HEK293 (cell line): ENCODE data around the gene TPRN.

ENCODE experiments used
- BCL11B ChIP-seq: fragments of 450-650 bp; formaldehyde crosslinking; IDR thresholded peaks from 2 replicates; pipeline ENCODE4 v1.5.1; 2016; ENCODE audit warnings: low read depth, missing biosample characterization, missing genetic modification characterization
- GLIS2 ChIP-seq: fragments of 450-650 bp; formaldehyde crosslinking; IDR thresholded peaks from 2 replicates; pipeline ENCODE4 v1.5.1; 2016; ENCODE audit warnings: missing biosample characterization, missing genetic modification characterization
- KLF1 ChIP-seq: fragments of 450-650 bp; formaldehyde crosslinking; IDR thresholded peaks from 2 replicates; pipeline ENCODE4 v1.5.1; 2016; ENCODE audit warnings: missing biosample characterization, missing genetic modification characterization
- PRDM1 ChIP-seq: fragments of 450-650 bp; formaldehyde crosslinking; IDR thresholded peaks from 2 replicates; pipeline ENCODE4; 2016; ENCODE audit warnings: missing biosample characterization, missing genetic modification characterization
- SCRT1 ChIP-seq: fragments of 450-650 bp; formaldehyde crosslinking; IDR thresholded peaks from 2 replicates; pipeline ENCODE4 v1.5.1; 2016; ENCODE audit warnings: missing biosample characterization, missing genetic modification characterization, borderline replicate concordance
- TRIM28 ChIP-seq: IDR thresholded peaks from 2 replicates; pipeline ENCODE4 v1.6.1; 2011; ENCODE audit warnings: low read length, control low read depth, borderline replicate concordance
- WT1 ChIP-seq: fragments of 450-650 bp; formaldehyde crosslinking; IDR thresholded peaks from 2 replicates; pipeline ENCODE4 v1.5.1; 2016; ENCODE audit warnings: missing biosample characterization, missing genetic modification characterization
- ZBTB10 ChIP-seq: fragments of 450-650 bp; formaldehyde crosslinking; IDR thresholded peaks from 2 replicates; pipeline ENCODE4 v1.5.1; 2016; ENCODE audit warnings: missing biosample characterization, missing genetic modification characterization
- ZBTB44 ChIP-seq: fragments of 450-650 bp; IDR thresholded peaks from 2 replicates; pipeline ENCODE4 v1.5.1; 2018; ENCODE audit warnings: missing biosample characterization, mild to moderate bottlenecking, missing genetic modification characterization
- ZFHX2 ChIP-seq: fragments of 450-650 bp; formaldehyde crosslinking; conservative IDR thresholded peaks from 2 replicates; pipeline ENCODE4 v1.5.1; 2016; ENCODE audit warnings: missing biosample characterization, missing genetic modification characterization
- ZFP3 ChIP-seq: fragments of 450-650 bp; formaldehyde crosslinking; IDR thresholded peaks from 2 replicates; pipeline ENCODE4 v1.5.1; 2016; ENCODE audit warnings: low read depth, missing biosample characterization, missing genetic modification characterization
- ZNF19 ChIP-seq: fragments of 450-650 bp; formaldehyde crosslinking; IDR thresholded peaks from 2 replicates; pipeline ENCODE4; 2016; ENCODE audit warnings: missing biosample characterization, missing genetic modification characterization, low read depth
- ZNF211 ChIP-seq: fragments of 450-650 bp; formaldehyde crosslinking; IDR thresholded peaks from 2 replicates; pipeline ENCODE4 v1.5.1; 2016; ENCODE audit warnings: low read depth, missing biosample characterization, missing genetic modification characterization
- ZNF324 ChIP-seq: fragments of 450-650 bp; formaldehyde crosslinking; IDR thresholded peaks from 2 replicates; pipeline ENCODE4 v1.5.1; 2016; ENCODE audit warnings: missing biosample characterization, missing genetic modification characterization
- ZNF335 ChIP-seq: fragments of 450-650 bp; formaldehyde crosslinking; conservative IDR thresholded peaks from 2 replicates; pipeline ENCODE4 v1.5.1; 2016; ENCODE audit warnings: missing biosample characterization, missing genetic modification characterization
- ZNF350 ChIP-seq: fragments of 450-650 bp; formaldehyde crosslinking; IDR thresholded peaks from 2 replicates; pipeline ENCODE4 v1.5.0; 2017; ENCODE audit warnings: missing biosample characterization, mild to moderate bottlenecking, missing genetic modification characterization
- ZNF366 ChIP-seq: fragments of 450-650 bp; formaldehyde crosslinking; conservative IDR thresholded peaks from 2 replicates; pipeline ENCODE4 v1.5.1; 2016; ENCODE audit warnings: missing biosample characterization, missing genetic modification characterization
- ZNF416 ChIP-seq: fragments of 450-650 bp; formaldehyde crosslinking; IDR thresholded peaks from 2 replicates; pipeline ENCODE4 v1.5.1; 2016; ENCODE audit warnings: missing biosample characterization, missing genetic modification characterization
- ZNF571 ChIP-seq: fragments of 450-650 bp; formaldehyde crosslinking; IDR thresholded peaks from 2 replicates; pipeline ENCODE4 v1.5.0; 2017; ENCODE audit warnings: missing biosample characterization, missing genetic modification characterization
- ZNF624 ChIP-seq: fragments of 450-650 bp; formaldehyde crosslinking; IDR thresholded peaks from 2 replicates; pipeline ENCODE4 v1.5.1; 2017; ENCODE audit warnings: missing biosample characterization, missing genetic modification characterization
- ZNF658 ChIP-seq: fragments of 450-650 bp; formaldehyde crosslinking; IDR thresholded peaks from 2 replicates; pipeline ENCODE4; 2016; ENCODE audit warnings: missing biosample characterization, missing genetic modification characterization
- ZNF664 ChIP-seq: fragments of 450-650 bp; formaldehyde crosslinking; IDR thresholded peaks from 2 replicates; pipeline ENCODE4 v1.5.1; 2016; ENCODE audit warnings: missing biosample characterization, missing genetic modification characterization
- ZNF792 ChIP-seq: fragments of 450-650 bp; formaldehyde crosslinking; IDR thresholded peaks from 2 replicates; pipeline ENCODE4 v1.5.1; 2016; ENCODE audit warnings: missing biosample characterization, missing genetic modification characterization
- ZXDB ChIP-seq: fragments of 450-650 bp; formaldehyde crosslinking; IDR thresholded peaks from 2 replicates; pipeline ENCODE4 v1.5.1; 2016; ENCODE audit warnings: missing biosample characterization, missing genetic modification characterization
- TF ChIP-seq, protein P1 (sequence below): fragments of 450-650 bp; formaldehyde crosslinking; conservative IDR thresholded peaks from 2 replicates; pipeline ENCODE4 v1.5.1; 2016; ENCODE audit warnings: low read depth, missing biosample characterization, missing genetic modification characterization
- TF ChIP-seq, protein P2 (sequence below): fragments of 450-650 bp; formaldehyde crosslinking; IDR thresholded peaks from 2 replicates; pipeline ENCODE4 v1.5.1; 2016; ENCODE audit warnings: missing biosample characterization, missing genetic modification characterization, borderline replicate concordance
- TF ChIP-seq, protein P3 (sequence below): fragments of 450-650 bp; formaldehyde crosslinking; IDR thresholded peaks from 2 replicates; pipeline ENCODE4 v1.5.1; 2016; ENCODE audit warnings: missing biosample characterization, missing genetic modification characterization

The TPRN gene

DNA sequence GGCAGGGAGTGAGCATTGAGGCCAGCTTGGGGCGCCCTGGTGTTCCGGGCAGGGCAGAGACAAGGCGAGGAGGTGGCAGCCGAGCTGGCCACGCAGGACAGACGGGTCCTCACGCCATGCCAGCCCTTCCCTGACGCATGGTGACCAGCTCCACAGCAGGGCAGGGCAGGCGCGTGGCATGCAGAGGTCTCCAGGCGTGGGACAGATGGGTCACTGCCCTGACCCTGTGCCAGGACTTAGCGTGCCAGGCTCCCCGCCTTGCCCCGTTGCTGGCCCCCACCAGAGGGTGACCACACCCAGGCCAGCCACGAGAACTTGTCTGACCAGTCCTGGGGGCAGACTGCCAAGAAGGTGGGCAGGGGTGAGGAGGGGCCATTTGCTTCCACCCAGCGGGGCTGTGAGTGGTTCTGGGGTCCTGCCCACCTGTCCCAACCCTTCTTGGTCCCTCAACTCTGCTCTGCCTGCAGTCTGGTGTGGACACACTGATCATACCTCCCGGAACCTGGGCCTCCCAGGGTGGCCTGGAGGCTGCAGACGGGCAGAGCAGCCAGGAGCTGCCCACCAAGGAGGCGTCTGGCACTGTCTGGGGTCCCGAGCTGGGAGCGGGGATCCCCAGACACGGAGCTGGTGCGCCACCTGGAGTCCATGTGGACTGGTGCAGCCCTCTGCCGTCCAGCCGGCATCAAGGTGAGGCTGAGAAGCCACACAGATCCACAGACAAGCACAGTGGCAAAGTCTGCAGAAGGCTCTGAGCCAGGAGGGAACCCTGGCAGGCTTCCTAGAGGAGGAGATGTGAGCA lies 26.7 kb upstream of the TPRN start, which contains the start of gene RNF224 (continued):
- TF ChIP-seq, protein P1, sequence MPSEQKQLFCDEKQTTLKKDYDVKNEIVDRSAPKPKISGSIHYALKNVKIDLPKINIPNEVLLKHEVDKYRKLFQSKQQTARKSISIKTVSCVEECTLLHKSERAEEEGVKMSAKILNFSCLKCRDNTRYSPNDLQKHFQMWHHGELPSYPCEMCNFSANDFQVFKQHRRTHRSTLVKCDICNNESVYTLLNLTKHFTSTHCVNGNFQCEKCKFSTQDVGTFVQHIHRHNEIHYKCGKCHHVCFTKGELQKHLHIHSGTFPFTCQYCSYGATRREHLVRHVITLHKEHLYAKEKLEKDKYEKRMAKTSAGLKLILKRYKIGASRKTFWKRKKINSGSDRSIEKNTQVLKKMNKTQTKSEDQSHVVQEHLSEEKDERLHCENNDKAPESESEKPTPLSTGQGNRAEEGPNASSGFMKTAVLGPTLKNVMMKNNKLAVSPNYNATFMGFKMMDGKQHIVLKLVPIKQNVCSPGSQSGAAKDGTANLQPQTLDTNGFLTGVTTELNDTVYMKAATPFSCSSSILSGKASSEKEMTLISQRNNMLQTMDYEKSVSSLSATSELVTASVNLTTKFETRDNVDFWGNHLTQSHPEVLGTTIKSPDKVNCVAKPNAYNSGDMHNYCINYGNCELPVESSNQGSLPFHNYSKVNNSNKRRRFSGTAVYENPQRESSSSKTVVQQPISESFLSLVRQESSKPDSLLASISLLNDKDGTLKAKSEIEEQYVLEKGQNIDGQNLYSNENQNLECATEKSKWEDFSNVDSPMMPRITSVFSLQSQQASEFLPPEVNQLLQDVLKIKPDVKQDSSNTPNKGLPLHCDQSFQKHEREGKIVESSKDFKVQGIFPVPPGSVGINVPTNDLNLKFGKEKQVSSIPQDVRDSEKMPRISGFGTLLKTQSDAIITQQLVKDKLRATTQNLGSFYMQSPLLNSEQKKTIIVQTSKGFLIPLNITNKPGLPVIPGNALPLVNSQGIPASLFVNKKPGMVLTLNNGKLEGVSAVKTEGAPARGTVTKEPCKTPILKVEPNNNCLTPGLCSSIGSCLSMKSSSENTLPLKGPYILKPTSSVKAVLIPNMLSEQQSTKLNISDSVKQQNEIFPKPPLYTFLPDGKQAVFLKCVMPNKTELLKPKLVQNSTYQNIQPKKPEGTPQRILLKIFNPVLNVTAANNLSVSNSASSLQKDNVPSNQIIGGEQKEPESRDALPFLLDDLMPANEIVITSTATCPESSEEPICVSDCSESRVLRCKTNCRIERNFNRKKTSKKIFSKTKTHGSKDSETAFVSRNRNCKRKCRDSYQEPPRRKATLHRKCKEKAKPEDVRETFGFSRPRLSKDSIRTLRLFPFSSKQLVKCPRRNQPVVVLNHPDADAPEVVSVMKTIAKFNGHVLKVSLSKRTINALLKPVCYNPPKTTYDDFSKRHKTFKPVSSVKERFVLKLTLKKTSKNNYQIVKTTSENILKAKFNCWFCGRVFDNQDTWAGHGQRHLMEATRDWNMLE (tag by site-specific recombination): no peak
- TF ChIP-seq KLF1 (tag by site-specific recombination): no peak; the same call in 1 of the 2 replicates
- TF ChIP-seq ZNF366: no peak
- no peak for TF ChIP-seq ZFP3
- no peak for TF ChIP-seq ZFHX2
- TF ChIP-seq, protein P2, sequence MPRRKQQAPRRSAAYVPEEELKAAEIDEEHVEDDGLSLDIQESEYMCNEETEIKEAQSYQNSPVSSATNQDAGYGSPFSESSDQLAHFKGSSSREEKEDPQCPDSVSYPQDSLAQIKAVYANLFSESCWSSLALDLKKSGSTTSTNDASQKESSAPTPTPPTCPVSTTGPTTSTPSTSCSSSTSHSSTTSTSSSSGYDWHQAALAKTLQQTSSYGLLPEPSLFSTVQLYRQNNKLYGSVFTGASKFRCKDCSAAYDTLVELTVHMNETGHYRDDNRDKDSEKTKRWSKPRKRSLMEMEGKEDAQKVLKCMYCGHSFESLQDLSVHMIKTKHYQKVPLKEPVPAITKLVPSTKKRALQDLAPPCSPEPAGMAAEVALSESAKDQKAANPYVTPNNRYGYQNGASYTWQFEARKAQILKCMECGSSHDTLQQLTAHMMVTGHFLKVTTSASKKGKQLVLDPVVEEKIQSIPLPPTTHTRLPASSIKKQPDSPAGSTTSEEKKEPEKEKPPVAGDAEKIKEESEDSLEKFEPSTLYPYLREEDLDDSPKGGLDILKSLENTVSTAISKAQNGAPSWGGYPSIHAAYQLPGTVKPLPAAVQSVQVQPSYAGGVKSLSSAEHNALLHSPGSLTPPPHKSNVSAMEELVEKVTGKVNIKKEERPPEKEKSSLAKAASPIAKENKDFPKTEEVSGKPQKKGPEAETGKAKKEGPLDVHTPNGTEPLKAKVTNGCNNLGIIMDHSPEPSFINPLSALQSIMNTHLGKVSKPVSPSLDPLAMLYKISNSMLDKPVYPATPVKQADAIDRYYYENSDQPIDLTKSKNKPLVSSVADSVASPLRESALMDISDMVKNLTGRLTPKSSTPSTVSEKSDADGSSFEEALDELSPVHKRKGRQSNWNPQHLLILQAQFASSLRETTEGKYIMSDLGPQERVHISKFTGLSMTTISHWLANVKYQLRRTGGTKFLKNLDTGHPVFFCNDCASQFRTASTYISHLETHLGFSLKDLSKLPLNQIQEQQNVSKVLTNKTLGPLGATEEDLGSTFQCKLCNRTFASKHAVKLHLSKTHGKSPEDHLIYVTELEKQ: no peak
- no peak for TF ChIP-seq ZNF335 (tag by site-specific recombination)
- peak; percentile 77; the same call in 1 of the 2 replicates for TF ChIP-seq GLIS2
- no peak for TF ChIP-seq ZXDB (tag by site-specific recombination)
- TF ChIP-seq PRDM1 (tag by site-specific recombination): no peak
- TF ChIP-seq ZNF792 (tag by site-specific recombination): no peak
- TF ChIP-seq BCL11B: 0 out of 2 replicates have a peak, but pooled peaks have one; percentile 73
- TF ChIP-seq ZNF624 (tag by site-specific recombination): no peak
- TF ChIP-seq ZNF211 (tag by site-specific recombination): no peak
- TF ChIP-seq ZBTB10: peak; percentile 88
- no peak for TF ChIP-seq SCRT1 (tag by site-specific recombination)
- no peak for TF ChIP-seq ZNF571 (tag by site-specific recombination)
- TF ChIP-seq ZBTB44 (tag by site-specific recombination): no peak
- TF ChIP-seq WT1 (tag by site-specific recombination): 0 out of 2 replicates have a peak, but pooled peaks have one; percentile 17
- TF ChIP-seq ZNF658 (tag by site-specific recombination): no peak
- 0 out of 2 replicates have a peak, but pooled peaks have one; percentile 18 for TF ChIP-seq ZNF324
- no peak for TF ChIP-seq ZNF416 (tag by site-specific recombination)
- no peak for TF ChIP-seq TRIM28
- TF ChIP-seq, protein P3, sequence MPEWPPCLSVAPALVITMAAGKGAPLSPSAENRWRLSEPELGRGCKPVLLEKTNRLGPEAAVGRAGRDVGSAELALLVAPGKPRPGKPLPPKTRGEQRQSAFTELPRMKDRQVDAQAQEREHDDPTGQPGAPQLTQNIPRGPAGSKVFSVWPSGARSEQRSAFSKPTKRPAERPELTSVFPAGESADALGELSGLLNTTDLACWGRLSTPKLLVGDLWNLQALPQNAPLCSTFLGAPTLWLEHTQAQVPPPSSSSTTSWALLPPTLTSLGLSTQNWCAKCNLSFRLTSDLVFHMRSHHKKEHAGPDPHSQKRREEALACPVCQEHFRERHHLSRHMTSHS (tag by site-specific recombination): no peak
- no peak for TF ChIP-seq ZNF350 (tag by site-specific recombination)
- no peak for TF ChIP-seq ZNF664 (tag by site-specific recombination)
- TF ChIP-seq ZNF19 (tag by site-specific recombination): no peak
